Testis (tissue), 2 donors: ENCODE measurements around the gene MEX3B.

Experiments used
- CTCF ChIP-seq, 3 experiments: fragments of 450-650 bp in 2 of 3; fragments of 200-600 bp in 1 of 3; sonication (generic) in 1 of 3; IDR thresholded peaks; one replicate each; pipeline ENCODE4 v1.5.1; 2016 to 2019; ENCODE audit warnings: antibody characterized with exemption in 3 of 3, mild to moderate bottlenecking in 2 of 3, moderate library complexity in 1 of 3
- POLR2A ChIP-seq: fragments of 450-650 bp; IDR thresholded peaks from one replicate; pipeline ENCODE4 v1.6.1; 2017; ENCODE audit warnings: antibody characterized with exemption, mild to moderate bottlenecking, moderate library complexity

GRCh38 chr15:82093325-82093724, 47.5 kb upstream of the MEX3B start:
- no peak for TF ChIP-seq CTCF (IDR thresholded peaks at IDR 0.05)
- TF ChIP-seq POLR2A, result no peak
